NB4 (cell line): ENCODE results near the gene HAND1.

Experiments
- DNase-seq: peaks from one replicate; pipeline ENCODE4 v3.0.0; 2010; ENCODE audit warnings: low read depth
- H3K4me3 ChIP-seq: one replicate; pipeline ENCODE4 v1.5.1; 2011; ENCODE audit warnings: mild to moderate bottlenecking, low read depth, low read length, moderate library complexity
- CTCF ChIP-seq: IDR thresholded peaks from one replicate; pipeline ENCODE4 v1.5.1; 2012; ENCODE audit warnings: low read depth, low read length
- MAX ChIP-seq: IDR thresholded peaks from 2 replicates; pipeline ENCODE4 v1.6.1; 2011; ENCODE audit warnings: low read depth, low read length
- MYC ChIP-seq: IDR thresholded peaks from 2 replicates; pipeline ENCODE4 v1.6.1; 2011; ENCODE audit warnings: low read depth, low read length
- POLR2A ChIP-seq: IDR thresholded peaks from 2 replicates; pipeline ENCODE4 v1.6.1; 2011; ENCODE audit warnings: mild to moderate bottlenecking; ENCODE audit not compliant: insufficient read length; ENCODE audit errors: extremely low read depth

Gene HAND1

DNA sequence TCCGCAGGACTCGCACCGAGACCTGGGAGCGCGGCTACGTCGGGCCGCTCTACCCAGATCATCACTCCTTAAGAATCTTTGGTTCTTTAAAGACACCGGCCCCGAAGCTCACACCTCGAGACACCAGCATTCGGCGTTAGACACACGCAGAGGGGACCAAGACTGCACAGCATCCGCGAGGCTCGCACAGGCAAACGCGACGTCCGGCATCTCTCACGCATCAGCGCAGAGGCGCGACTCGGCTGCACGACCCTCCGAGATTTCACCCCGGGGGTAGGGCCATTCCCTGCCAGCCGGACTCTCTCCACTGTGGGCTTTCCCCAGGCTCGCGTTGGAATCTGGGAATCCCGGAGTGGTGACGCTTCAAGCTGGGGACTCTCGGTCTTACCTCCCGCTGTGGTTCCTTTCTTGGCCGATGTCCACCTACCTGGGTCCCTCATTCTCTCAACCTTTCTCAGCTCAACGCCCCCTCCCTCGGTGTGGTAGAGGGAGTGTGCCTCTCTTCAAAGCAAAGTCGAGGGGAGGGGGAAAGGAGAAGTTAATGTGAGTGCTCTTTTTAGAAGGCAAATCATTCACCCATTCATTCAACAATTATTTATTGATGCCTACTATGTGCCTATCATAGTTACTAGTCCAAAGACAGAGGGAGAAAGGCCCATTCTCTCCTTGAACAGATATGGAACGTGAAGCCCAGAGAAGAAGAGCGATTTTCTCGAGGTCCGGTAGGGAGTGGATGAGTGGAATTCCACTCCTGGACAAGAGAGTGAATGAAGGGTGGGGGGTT, 1.3 kb upstream of the HAND1 start:
- no peak overlapping the region for H3K4me3 ChIP-seq
- no peak for DNase-seq
- no peak for TF ChIP-seq MAX
- no peak for TF ChIP-seq MYC
- no peak for TF ChIP-seq CTCF
- TF ChIP-seq POLR2A = no peak

- DNase-seq = no peak
- no peak overlapping the region for H3K4me3 ChIP-seq
- no peak for TF ChIP-seq MAX
- no peak for TF ChIP-seq POLR2A
- no peak for TF ChIP-seq MYC
- TF ChIP-seq CTCF = no peak
These were observed 729 bp upstream of the HAND1 start for GRCh38 chr5:154478752-154479159.

DNA sequence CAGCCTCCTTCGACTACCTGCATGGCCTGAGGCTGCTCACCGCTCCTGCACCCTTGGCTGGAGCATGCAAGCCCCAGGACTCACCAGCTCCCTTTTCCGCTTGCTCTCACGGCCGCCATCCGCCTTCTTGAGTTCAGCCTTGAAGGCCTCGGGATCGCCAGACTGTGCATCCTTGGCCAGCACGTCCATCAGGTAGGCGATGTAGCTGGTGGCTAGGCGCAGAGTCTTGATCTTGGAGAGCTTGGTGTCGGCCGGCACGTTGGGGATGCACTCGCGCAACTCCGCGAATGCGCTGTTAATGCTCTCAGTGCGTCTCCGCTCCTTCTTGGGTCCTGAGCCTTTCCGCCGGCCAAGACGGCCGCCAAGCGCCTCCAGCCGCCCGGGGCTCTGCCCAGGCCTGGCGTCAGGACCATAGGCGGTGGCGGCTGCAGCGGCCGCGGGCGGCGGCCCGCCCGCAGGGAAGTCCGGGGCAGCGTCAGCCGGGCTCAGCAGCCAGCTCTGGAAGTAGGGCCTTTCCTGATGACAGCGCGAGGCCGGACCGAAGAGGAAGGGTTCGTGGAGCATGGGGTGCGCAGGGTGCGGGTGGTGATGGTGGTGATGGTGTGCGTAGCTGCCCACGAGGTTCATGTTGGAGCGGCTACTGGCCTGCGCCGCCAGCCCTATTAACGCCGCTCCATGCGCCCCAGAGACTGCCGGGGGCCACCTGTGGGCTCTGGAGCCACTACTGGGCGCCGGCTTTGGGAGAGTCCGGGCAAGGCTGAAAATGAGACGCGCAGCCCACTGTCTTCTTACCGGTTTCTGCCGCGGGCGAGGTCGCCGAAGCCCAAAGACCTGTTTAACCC, 424 bp downstream of the HAND1 start:
- TF ChIP-seq POLR2A (no peak), MAX (no peak), MYC (no peak), CTCF (no peak)
- DNase-seq = no peak
- H3K4me3 ChIP-seq = no peak overlapping the region

- no peak for DNase-seq
- H3K4me3 ChIP-seq = no peak overlapping the region
- TF ChIP-seq MAX (no peak), CTCF (no peak), POLR2A (no peak), MYC (no peak)
These were observed 1.4 kb downstream of the HAND1 start for GRCh38 chr5:154476354-154477205.

GRCh38 chr5:154475591-154476353, 2.3 kb downstream of the HAND1 start:
- no peak for DNase-seq
- no peak for TF ChIP-seq POLR2A
- no peak for TF ChIP-seq MYC
- TF ChIP-seq MAX = no peak
- no peak overlapping the region for H3K4me3 ChIP-seq
